Lung microvascular endothelial cell (primary cell): ENCODE data around the gene RASSF3. TPM values are rescaled to one million over a fixed set of nuclear protein-coding genes. Genes with fewer than 3 reads are reported as not detected.
"Not testable (repeated sequence)": the region's sequence is repeated elsewhere in the genome, so short reads cannot be mapped to it uniquely, and the experiment has no call there.

Experiments used
- DNase-seq, 2 donors: peaks; one replicate each; pipeline versions ENCODE4 v3.0.0 to v3.0.0-alpha.2; 2010; ENCODE audit warnings: low read depth in 2 of 2
- total RNA-seq: library from RNA; depleted of rRNA; stranded (reverse); fragments of >200 nt; gene quantifications from 2 replicates; pipeline ENCODE4 v1.2.1, GENCODE V29; 2014

The RASSF3 gene
- total RNA-seq, 1 donor from 2014 or later: 16.3 TPM

DNA sequence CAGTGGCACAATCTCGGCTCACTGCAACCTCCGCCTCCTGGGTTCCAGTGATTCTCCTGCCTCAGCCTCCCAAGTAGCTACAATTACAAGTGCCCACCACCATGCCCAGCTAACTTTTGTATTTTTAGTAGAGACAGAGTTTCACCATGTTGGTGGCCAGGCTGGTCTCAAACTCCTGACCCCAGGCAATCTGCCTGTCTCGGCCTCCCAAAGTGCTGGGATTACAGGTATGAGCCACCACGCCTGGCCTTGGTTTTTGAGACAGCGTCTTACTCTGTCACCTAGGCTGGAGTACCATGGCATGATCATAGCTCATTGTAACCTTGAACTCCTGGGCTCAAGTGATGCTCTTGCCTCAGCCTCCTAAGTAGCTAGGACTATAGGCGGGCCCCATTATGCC lies 79.9 kb downstream of the RASSF3 start:
- not testable (repeated sequence) for DNase-seq

DNA sequence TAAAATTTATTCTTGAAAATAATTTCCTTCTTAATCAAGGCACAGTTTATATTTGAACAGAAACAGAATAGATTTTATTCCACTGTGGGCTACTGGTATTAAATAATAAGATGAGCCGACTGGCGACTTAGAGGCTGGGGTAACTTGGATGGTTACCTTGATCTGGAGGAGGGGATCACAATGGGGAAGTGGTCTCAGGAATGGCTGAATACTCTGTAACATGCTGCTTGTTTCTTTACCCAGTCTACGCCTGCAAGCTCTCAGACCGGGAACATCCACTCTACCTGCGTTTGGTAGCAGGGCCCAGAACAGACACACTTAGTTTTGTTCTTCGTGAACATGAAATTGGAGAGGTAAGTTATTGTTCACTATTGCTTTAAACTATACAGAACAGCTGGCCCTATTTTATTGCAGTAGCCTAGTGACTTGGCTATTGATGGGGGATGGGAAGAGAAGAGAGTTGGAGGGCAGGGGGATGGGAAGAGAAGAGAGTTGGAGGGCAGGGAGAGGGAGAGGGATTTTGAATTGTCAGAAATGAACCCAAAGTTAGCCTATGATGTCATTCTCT lies 81.0 kb downstream of the RASSF3 start:
- no peak for DNase-seq

GRCh38 chr12:64691795-64692583 lies 81.7 kb downstream of the RASSF3 start:
- DNase-seq: no peak

GRCh38 chr12:64694130-64695040 lies 84.1 kb downstream of the RASSF3 start:
- DNase-seq: no peak

DNA sequence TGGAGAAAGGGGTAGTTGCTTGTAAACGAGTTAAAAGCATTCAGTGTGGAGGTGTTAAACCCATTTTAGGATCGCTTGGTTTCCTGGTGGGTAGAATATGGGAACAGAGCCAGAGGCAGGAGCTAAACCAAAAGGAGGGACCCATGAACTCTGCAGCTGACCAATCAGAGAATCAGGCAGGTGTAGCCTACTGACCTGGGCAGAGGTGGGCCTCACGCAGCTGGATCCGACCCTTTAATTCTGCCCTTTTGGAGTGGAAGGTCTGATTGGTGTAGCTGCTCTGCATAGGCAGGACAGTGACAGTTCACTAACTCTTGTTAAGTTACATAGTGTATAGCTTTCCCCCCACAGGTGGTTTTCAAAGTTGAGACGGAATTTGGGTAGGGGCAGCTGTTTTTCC lies 85.3 kb downstream of the RASSF3 start:
- DNase-seq: no peak

- peak; percentile 45 to 53 for DNase-seq
These were observed 85.9 kb downstream of the RASSF3 start for GRCh38 chr12:64696080-64696741.

GRCh38 chr12:64699504-64700115 lies 89.3 kb downstream of the RASSF3 start:
- DNase-seq: no peak

DNA sequence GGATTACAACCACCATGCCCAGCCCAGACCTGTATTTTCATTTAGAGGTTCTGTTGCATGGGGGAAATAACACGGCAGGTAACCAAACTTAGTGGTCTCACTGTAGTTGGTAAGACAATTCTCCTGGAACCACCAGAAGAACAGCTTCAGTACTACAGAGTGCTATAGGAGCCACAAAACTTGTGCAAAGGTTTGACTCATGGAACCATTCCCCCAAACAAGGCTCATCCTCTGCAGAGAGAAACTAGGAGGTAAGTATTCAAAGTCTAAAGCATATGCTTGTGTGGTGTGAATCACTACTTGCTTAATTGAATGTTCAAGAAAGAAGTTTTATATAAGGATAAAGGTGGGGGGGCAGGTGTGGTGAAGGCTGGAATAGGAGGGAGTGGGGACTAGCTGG lies 90.2 kb downstream of the RASSF3 start:
- no peak for DNase-seq

DNA sequence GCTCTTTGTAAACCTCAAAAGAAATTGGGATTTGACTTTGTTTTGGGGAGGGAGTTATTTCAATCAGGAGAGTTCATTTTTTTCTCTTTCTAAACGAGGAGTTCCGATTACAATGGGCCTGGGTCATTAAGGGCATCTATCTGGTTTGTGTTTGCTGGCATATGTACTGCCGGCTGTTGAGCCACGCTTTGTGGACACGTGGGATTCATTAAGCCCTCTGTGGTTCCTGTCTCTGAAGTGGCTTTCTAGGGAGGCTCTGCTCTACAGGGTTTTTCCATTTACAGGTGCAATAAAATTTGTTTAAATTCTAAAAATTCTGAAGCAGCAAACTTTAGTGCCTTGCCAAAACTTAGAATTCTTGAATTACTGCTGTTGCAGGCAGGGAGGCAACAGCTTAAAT lies 91.0 kb downstream of the RASSF3 start:
- peak; percentile 30 to 79 for DNase-seq

DNA sequence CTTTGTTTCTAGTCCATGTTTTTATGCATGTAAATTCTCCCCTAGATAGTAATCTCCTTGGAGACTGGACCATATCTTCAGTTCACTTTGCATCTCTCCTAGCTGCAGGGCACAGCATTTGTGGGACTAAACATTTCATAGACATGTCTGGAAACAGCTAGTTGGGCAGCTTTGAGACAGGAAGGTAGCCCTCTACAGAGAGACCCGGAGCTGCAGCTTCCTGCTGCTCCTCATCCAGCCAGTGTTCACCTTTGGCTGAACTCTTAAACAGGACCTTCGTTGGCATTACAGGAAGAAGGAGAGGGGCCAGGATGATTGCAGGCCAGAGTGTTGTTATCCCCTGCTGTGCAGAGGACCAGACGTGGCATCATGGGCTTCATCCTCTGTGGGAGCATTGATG lies 96.0 kb downstream of the RASSF3 start:
- DNase-seq: peak; percentile 60 to 63

- DNase-seq: no peak
These were observed 96.6 kb downstream of the RASSF3 start for GRCh38 chr12:64706857-64707256.

DNA sequence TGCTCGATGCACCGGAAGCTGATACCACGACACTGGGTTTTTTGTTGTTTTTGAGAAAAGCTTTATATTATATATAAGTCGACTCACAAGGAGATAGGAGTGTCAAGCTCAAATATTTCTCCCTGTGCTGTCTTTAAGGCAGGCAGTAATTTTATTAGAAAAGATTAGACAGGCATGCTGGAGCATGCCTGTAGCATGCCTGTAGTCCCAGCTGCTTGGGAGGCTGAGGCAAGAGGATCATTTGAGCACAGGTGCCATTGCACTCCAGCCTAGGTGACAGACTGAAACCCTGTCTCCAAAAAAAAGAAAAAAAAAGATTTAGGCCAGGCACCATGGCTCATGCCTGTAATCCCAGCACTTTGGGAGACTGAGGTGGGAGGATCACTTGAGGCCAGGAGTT lies 97.1 kb downstream of the RASSF3 start:
- DNase-seq: no peak

DNA sequence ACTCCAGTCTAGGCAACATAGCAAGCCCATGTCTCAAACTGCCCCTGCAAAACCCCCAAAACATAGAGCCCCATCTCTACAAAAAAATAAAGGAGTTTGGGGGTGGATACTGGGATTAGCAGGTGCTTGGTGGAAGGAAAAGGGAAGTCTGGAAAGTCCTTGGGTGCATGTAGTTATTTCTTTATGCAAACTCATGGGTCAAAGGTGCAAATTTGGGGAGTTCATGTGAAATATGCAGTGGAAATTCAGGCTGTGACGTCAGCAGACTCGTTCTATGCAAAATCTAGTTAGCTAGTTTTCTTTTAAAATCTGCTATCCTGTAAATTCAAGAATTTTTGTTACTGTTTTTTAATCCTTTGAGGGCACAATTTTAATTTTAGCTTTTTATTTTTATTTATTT lies 97.6 kb downstream of the RASSF3 start:
- no peak for DNase-seq

- no peak for DNase-seq
These were observed 99.1 kb downstream of the RASSF3 start for GRCh38 chr12:64709429-64709828.

DNA sequence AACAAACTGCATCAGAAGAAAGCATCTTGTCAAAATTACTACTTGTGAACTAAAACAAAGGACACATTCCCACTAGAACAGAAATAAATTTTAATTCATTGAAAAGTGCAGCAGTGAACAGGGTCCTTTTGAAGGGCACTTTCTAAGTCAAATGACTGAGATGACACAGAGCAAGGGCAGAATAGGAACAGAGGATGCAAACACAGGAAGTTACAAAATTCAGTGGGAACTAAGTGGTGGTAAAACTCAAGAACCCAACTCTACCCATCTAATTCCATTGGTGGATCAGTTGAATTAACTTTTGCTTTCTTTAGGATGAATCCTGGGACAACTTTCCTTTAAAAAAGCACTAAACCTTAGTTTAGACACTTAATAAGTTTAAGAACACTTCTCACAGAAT lies 103.1 kb downstream of the RASSF3 start:
- DNase-seq: no peak

- DNase-seq: no peak
These were observed 104.3 kb downstream of the RASSF3 start for GRCh38 chr12:64714551-64714968.

DNA sequence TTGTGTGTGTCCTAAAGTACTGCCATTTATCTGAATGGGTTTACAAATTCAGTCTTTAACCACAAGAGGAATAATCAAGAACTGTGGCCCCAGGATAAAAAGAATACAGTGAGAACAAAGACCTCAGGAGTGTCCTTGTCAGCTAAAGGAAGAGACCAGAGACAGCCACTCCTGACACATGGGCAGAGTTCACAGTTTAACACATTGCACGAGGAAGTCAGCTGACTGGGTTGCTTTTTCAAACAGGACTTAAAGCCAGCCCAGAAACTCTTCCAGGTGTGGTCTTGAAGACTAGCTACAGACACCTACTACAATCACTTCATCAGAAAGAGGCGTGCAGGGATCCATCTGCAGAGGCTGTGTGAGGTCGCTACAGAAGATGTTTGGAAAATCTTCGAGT lies 106.1 kb downstream of the RASSF3 start:
- no peak for DNase-seq

DNA sequence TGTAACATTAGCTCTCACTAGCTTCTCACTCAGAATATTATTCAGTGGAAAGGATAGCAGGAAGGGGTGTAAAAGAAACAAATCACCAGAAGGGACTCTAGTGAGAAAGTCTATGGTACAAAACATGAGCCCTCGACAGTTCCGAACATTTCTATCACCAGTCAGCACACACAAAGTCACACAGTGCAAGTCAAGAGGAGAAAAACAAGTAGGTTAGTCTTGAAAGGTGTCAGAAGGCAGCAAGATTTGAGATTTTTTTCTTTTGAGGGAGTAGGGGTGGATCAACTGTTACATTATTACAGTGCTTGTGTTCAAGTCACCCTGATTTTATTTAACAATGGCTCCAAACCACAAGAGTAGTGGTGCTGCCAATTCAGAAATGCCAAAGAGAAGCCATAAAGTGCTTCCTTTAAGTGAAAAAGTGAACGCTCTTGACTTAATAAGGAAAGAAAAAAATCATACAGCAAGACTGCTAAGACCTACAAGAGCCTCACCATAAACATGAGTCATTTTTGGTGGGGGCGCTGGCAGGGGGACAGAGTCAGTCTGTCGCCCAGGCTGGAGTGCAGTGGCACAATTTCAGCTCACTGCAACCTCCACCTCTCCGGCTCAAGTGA lies 106.7 kb downstream of the RASSF3 start:
- no peak for DNase-seq

DNA sequence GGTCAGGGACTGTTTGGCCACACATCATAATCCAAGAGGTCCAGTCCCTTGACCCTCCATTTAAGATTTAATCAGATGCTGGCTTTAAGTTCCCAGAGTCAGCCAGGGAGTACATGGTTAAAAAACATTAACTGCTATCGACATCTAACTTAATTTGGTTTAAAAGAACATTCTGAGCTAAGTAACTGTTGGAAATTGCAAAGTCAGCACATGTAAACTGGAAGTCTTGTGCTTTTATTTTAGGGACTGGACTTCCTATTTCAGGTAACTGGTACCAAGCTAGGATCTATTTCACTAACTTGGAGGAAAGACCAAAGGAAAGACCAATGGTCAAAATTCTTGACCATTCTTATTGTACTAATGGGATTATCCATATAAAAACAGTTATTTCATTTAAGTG lies 108.4 kb downstream of the RASSF3 start:
- DNase-seq: no peak

GRCh38 chr12:64720884-64721283 lies 110.6 kb downstream of the RASSF3 start:
- DNase-seq: no peak

GRCh38 chr12:64722835-64723234 lies 112.5 kb downstream of the RASSF3 start:
- DNase-seq: no peak
